Sigmoid colon (tissue), 4 donors: ENCODE data around the gene NRN1.

Experiments
- EP300 ChIP-seq, 4 donors: sonication (generic); formaldehyde crosslinking; IDR thresholded peaks; one replicate each; pipeline ENCODE4 v1.6.1; 2017; ENCODE audit warnings: antibody characterized with exemption in 4 of 4
- TF ChIP-seq, protein P1 (sequence below), 4 experiments: fragments of 450-650 bp in 3 of 4; fragments of 200-600 bp in 1 of 4; IDR thresholded peaks; one replicate each; pipeline ENCODE4 v1.5.1; 2016 to 2019; ENCODE audit warnings: antibody characterized with exemption in 4 of 4, mild to moderate bottlenecking in 3 of 4, moderate library complexity in 2 of 4

DNA sequence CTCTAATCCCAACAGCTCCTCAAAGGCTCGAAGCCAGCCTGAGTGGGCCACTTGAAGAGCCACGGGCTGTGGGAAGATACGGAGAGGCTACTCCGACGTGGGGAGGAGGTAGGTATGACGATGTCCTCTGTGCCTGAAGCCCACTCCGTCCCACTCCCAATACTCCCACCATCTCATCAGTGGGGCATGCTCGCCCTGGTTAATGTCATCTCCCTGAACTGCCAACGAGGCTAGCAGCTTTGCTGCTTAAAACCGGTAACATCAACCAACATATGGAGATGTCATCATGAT is 11.1 kb downstream of the NRN1 start:
- no peak for TF ChIP-seq EP300 (IDR thresholded peaks at IDR 0.05)
- TF ChIP-seq, protein P1, sequence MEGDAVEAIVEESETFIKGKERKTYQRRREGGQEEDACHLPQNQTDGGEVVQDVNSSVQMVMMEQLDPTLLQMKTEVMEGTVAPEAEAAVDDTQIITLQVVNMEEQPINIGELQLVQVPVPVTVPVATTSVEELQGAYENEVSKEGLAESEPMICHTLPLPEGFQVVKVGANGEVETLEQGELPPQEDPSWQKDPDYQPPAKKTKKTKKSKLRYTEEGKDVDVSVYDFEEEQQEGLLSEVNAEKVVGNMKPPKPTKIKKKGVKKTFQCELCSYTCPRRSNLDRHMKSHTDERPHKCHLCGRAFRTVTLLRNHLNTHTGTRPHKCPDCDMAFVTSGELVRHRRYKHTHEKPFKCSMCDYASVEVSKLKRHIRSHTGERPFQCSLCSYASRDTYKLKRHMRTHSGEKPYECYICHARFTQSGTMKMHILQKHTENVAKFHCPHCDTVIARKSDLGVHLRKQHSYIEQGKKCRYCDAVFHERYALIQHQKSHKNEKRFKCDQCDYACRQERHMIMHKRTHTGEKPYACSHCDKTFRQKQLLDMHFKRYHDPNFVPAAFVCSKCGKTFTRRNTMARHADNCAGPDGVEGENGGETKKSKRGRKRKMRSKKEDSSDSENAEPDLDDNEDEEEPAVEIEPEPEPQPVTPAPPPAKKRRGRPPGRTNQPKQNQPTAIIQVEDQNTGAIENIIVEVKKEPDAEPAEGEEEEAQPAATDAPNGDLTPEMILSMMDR (IDR thresholded peaks at IDR 0.05), result no peak
